Stimulated activated CD8-positive, alpha-beta memory T cell treated with anti-CD3 and anti-CD28 coated beads, Interleukin-4, amount 100 ng/mL, for 4 hours (primary cell): ENCODE data around the gene ASXL1.

ENCODE experiments used
- DNase-seq, 2 donors: peaks; one replicate each; pipeline ENCODE4 v3.0.0-alpha.2; 2020; ENCODE audit warnings: low read depth in 2 of 2, low spot score in 1 of 2

Gene ASXL1

GRCh38 chr20:32477594-32478512 lies 119.7 kb downstream of the ASXL1 start:
- no peak for DNase-seq

GRCh38 chr20:32478576-32478975 lies 120.4 kb downstream of the ASXL1 start:
- DNase-seq: no peak

GRCh38 chr20:32479012-32479411 lies 120.9 kb downstream of the ASXL1 start:
- DNase-seq: no peak

GRCh38 chr20:32479697-32480171 lies 121.6 kb downstream of the ASXL1 start:
- DNase-seq: no peak

GRCh38 chr20:32480371-32481241 lies 122.5 kb downstream of the ASXL1 start:
- DNase-seq: no peak

GRCh38 chr20:32481311-32482142 lies 123.4 kb downstream of the ASXL1 start:
- no peak for DNase-seq

- DNase-seq: no peak
Measured at GRCh38 chr20:32482143-32482441, 124.0 kb downstream of the ASXL1 start.

GRCh38 chr20:32482442-32483261 lies 124.5 kb downstream of the ASXL1 start:
- DNase-seq: no peak

- peak; percentile 20 to 33 for DNase-seq
Measured at GRCh38 chr20:32483351-32484224, 125.5 kb downstream of the ASXL1 start.

- no peak for DNase-seq
Measured at GRCh38 chr20:32484225-32484957, 126.3 kb downstream of the ASXL1 start.

GRCh38 chr20:32484958-32485769 lies 127.0 kb downstream of the ASXL1 start:
- DNase-seq: peak; percentile 59

GRCh38 chr20:32485770-32486478 lies 127.8 kb downstream of the ASXL1 start:
- DNase-seq: no peak

- DNase-seq: no peak
Measured at GRCh38 chr20:32487381-32487780, 129.2 kb downstream of the ASXL1 start.

- no peak for DNase-seq
Measured at GRCh38 chr20:32488066-32488838, 130.1 kb downstream of the ASXL1 start.
